K562 (cell line): ENCODE measurements around the gene PRRC2B. TPM values are rescaled to one million over a fixed set of nuclear protein-coding genes. Genes with fewer than 3 reads are reported as not detected.

Experiments
- EHMT2 ChIP-seq: fragments of 450-650 bp; IDR thresholded peaks from 2 replicates; pipeline ENCODE4 v1.6.1; 2018; ENCODE audit warnings: antibody characterized with exemption
- FOS ChIP-seq: IDR thresholded peaks from 3 replicates; pipeline ENCODE4 v1.6.1; 2011; ENCODE audit not compliant: insufficient read length; ENCODE audit errors: extremely low read depth
- NEUROD1 ChIP-seq: fragments of 150-350 bp; IDR thresholded peaks from 2 replicates; pipeline ENCODE4 v1.6.1; 2014; ENCODE audit warnings: borderline replicate concordance, low read length, low read depth; ENCODE audit not compliant: partially characterized antibody
- SUPT5H ChIP-seq: fragments of 450-650 bp; IDR thresholded peaks from 2 replicates; pipeline ENCODE4 v1.6.1; 2016
- ZEB2 ChIP-seq: fragments of 450-650 bp; IDR thresholded peaks from 2 replicates; pipeline ENCODE4 v1.6.1; 2016
- polyA plus RNA-seq, 8 experiments: library from polyadenylated mRNA; depleted of rRNA in 4 of 8; stranded (reverse) in 5 of 8; unstranded in 3 of 8; fragments of >200 nt; fragmentation: Nextera tagmentation in 2 of 8; fragmentation: Illumina TruSeq in 1 of 8; extraction: Ambion mirVana in 2 of 8; extraction: Trizol in 1 of 8; gene quantifications; 2 replicates each; pipeline versions ENCODE4 v1.2.1 to v1.2.3, GENCODE V29; 2011 to 2014; ENCODE audit warnings: inconsistent platforms in 1 of 8, missing spikeins in 1 of 8
- total RNA-seq, 7 experiments: library from RNA; depleted of rRNA in 6 of 7; stranded (reverse); fragments of >200 nt in 6 of 7; fragmentation: Illumina TruSeq in 2 of 7; extraction: Trizol in 2 of 7; gene quantifications; 2 replicates each; pipeline versions ENCODE4 v1.2.1 to v1.2.3, GENCODE V29; 2011 to 2021; ENCODE audit warnings: low replicate concordance in 1 of 7
- TF ChIP-seq, protein P1 (sequence below), 2 experiments: fragments of 450-650 bp in 1 of 2; sonication (generic) in 1 of 2; formaldehyde crosslinking in 1 of 2; IDR thresholded peaks; 2 replicates each; pipeline versions ENCODE4 v1.7.1 to v1.9.0; 2016 to 2022; ENCODE audit warnings: inconsistent platforms in 1 of 2, mild to moderate bottlenecking in 1 of 2, missing genetic modification reagents in 1 of 2
- TF ChIP-seq, protein P2 (sequence below): sonication (generic); formaldehyde crosslinking; IDR thresholded peaks from 2 replicates; pipeline ENCODE4 v1.8.0; 2023; ENCODE audit warnings: mild to moderate bottlenecking, missing genetic modification reagents
- TF ChIP-seq, protein P3 (sequence below), 2 experiments: fragments of 450-650 bp; IDR thresholded peaks; 2 replicates each; pipeline ENCODE4 v1.6.1; 2018; ENCODE audit warnings: mild to moderate bottlenecking in 2 of 2, low read depth in 1 of 2; ENCODE audit not compliant: partially characterized antibody in 2 of 2

Gene PRRC2B
- total and polyA plus RNA-seq, 9 of the 15 experiments (the other 6 are each of a cell fraction or from before 2014, with no cell fraction given): 0.34 to 125 (median 30.9) TPM

DNA sequence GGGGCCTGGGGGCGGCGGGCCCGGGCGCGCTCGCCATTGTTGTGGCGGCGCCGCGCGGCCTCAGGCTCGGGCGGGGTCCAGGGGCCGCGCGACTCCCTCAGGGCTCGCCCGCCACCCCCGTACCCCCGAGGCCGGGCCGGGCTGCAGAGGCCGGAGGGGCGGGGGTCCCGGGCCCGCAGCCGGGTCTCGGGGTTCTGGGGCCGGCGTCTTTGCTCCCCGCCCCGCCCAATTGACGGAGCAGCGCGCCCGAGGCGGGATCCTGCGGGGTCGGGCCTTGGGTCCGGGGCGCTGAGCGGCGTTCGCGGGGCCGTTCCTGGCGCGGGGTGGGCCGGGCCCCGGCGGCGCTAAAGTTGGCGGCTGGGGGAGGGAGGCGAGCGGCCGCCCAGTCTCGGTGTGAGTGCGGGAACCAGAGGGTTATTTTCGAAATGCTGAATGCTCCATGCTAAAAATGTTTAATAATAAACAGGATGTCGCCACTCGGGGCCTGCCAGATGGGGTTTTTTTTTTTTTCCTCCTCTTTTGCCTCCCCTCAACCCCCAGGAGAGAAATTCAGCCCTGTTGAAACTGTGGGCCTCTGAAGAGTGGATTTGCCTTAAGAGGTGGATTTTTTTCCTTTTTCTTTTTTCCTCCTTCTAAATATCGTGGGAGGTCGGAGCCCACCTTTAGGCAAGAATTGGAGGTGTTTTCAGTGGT lies 724 bp downstream of the PRRC2B start (continued):
- TF ChIP-seq, protein P1, sequence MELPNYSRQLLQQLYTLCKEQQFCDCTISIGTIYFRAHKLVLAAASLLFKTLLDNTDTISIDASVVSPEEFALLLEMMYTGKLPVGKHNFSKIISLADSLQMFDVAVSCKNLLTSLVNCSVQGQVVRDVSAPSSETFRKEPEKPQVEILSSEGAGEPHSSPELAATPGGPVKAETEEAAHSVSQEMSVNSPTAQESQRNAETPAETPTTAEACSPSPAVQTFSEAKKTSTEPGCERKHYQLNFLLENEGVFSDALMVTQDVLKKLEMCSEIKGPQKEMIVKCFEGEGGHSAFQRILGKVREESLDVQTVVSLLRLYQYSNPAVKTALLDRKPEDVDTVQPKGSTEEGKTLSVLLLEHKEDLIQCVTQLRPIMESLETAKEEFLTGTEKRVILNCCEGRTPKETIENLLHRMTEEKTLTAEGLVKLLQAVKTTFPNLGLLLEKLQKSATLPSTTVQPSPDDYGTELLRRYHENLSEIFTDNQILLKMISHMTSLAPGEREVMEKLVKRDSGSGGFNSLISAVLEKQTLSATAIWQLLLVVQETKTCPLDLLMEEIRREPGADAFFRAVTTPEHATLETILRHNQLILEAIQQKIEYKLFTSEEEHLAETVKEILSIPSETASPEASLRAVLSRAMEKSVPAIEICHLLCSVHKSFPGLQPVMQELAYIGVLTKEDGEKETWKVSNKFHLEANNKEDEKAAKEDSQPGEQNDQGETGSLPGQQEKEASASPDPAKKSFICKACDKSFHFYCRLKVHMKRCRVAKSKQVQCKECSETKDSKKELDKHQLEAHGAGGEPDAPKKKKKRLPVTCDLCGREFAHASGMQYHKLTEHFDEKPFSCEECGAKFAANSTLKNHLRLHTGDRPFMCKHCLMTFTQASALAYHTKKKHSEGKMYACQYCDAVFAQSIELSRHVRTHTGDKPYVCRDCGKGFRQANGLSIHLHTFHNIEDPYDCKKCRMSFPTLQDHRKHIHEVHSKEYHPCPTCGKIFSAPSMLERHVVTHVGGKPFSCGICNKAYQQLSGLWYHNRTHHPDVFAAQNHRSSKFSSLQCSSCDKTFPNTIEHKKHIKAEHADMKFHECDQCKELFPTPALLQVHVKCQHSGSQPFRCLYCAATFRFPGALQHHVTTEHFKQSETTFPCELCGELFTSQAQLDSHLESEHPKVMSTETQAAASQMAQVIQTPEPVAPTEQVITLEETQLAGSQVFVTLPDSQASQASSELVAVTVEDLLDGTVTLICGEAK (IDR thresholded peaks at IDR 0.05): peak; percentile 34; the same call in 1 of the 2 replicates
- TF ChIP-seq, protein P1 (CRISPR knock-in tag; IDR thresholded peaks at IDR 0.05): no peak
- TF ChIP-seq SUPT5H: no peak
- no peak for TF ChIP-seq EHMT2
- TF ChIP-seq FOS: no peak
- TF ChIP-seq, protein P2, sequence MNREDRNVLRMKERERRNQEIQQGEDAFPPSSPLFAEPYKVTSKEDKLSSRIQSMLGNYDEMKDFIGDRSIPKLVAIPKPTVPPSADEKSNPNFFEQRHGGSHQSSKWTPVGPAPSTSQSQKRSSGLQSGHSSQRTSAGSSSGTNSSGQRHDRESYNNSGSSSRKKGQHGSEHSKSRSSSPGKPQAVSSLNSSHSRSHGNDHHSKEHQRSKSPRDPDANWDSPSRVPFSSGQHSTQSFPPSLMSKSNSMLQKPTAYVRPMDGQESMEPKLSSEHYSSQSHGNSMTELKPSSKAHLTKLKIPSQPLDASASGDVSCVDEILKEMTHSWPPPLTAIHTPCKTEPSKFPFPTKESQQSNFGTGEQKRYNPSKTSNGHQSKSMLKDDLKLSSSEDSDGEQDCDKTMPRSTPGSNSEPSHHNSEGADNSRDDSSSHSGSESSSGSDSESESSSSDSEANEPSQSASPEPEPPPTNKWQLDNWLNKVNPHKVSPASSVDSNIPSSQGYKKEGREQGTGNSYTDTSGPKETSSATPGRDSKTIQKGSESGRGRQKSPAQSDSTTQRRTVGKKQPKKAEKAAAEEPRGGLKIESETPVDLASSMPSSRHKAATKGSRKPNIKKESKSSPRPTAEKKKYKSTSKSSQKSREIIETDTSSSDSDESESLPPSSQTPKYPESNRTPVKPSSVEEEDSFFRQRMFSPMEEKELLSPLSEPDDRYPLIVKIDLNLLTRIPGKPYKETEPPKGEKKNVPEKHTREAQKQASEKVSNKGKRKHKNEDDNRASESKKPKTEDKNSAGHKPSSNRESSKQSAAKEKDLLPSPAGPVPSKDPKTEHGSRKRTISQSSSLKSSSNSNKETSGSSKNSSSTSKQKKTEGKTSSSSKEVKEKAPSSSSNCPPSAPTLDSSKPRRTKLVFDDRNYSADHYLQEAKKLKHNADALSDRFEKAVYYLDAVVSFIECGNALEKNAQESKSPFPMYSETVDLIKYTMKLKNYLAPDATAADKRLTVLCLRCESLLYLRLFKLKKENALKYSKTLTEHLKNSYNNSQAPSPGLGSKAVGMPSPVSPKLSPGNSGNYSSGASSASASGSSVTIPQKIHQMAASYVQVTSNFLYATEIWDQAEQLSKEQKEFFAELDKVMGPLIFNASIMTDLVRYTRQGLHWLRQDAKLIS: no peak
- no peak for TF ChIP-seq ZEB2
- TF ChIP-seq, protein P3, sequence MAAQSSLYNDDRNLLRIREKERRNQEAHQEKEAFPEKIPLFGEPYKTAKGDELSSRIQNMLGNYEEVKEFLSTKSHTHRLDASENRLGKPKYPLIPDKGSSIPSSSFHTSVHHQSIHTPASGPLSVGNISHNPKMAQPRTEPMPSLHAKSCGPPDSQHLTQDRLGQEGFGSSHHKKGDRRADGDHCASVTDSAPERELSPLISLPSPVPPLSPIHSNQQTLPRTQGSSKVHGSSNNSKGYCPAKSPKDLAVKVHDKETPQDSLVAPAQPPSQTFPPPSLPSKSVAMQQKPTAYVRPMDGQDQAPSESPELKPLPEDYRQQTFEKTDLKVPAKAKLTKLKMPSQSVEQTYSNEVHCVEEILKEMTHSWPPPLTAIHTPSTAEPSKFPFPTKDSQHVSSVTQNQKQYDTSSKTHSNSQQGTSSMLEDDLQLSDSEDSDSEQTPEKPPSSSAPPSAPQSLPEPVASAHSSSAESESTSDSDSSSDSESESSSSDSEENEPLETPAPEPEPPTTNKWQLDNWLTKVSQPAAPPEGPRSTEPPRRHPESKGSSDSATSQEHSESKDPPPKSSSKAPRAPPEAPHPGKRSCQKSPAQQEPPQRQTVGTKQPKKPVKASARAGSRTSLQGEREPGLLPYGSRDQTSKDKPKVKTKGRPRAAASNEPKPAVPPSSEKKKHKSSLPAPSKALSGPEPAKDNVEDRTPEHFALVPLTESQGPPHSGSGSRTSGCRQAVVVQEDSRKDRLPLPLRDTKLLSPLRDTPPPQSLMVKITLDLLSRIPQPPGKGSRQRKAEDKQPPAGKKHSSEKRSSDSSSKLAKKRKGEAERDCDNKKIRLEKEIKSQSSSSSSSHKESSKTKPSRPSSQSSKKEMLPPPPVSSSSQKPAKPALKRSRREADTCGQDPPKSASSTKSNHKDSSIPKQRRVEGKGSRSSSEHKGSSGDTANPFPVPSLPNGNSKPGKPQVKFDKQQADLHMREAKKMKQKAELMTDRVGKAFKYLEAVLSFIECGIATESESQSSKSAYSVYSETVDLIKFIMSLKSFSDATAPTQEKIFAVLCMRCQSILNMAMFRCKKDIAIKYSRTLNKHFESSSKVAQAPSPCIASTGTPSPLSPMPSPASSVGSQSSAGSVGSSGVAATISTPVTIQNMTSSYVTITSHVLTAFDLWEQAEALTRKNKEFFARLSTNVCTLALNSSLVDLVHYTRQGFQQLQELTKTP (IDR thresholded peaks at IDR 0.05; ENCODE audit: low read depth in 1 of 2, partially characterized antibody in 2 of 2): no peak
- TF ChIP-seq NEUROD1: no peak
